COLO668 (cell line): ENCODE results near the gene TBX2.

Source experiments
- DNase-seq: peaks from one replicate; lab custom pipeline; 2025; ENCODE audit not compliant: unreplicated experiment; lab: John Stamatoyannopoulos, UW

TBX2 gene

GRCh38 chr17:61452301-61453290 is 53.0 kb downstream of the TBX2 start, which contains the start of gene TBX4:
Gene TBX4, plus strand, starts transcription at chr17:61452422. Its CDS starts 4,069 bp downstream, at chr17:61456491.
- no peak for DNase-seq

DNA sequence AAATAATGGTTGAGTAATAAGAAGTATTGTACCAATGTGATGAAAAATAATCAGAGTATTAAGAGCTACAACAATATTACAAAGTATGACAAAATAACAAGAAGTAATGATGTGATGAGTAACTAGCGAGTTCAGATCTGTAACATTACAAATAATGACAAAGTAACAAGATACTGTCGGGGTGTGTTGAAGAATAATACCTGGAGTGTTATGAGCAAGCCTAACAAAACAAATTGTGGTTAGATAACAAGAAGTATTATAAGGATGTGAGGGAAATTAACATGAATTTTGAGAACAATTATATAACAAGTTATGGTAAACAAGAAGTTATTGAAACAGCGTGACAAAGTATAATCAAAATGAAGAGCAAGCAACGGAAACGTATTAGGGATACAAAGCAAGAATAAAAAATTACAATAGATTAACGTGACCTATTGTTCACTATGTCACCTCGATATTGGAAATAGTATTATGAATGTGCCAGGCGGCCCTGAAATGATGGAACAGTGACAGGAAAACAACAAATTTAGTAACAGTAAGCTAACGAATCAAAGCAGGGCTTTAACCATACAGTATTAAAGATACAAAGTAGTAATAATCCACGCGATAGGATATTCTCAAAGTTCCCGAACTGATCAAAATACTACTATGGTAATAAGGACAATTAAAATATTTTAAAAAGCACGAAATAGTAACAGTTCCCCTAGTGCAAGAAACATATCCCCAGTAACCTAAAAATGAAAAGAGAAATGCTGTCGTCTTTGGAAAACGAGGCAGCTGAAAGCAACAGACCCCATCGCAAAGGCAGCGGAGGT is 54.1 kb downstream of the TBX2 start:
- DNase-seq = no peak

DNA sequence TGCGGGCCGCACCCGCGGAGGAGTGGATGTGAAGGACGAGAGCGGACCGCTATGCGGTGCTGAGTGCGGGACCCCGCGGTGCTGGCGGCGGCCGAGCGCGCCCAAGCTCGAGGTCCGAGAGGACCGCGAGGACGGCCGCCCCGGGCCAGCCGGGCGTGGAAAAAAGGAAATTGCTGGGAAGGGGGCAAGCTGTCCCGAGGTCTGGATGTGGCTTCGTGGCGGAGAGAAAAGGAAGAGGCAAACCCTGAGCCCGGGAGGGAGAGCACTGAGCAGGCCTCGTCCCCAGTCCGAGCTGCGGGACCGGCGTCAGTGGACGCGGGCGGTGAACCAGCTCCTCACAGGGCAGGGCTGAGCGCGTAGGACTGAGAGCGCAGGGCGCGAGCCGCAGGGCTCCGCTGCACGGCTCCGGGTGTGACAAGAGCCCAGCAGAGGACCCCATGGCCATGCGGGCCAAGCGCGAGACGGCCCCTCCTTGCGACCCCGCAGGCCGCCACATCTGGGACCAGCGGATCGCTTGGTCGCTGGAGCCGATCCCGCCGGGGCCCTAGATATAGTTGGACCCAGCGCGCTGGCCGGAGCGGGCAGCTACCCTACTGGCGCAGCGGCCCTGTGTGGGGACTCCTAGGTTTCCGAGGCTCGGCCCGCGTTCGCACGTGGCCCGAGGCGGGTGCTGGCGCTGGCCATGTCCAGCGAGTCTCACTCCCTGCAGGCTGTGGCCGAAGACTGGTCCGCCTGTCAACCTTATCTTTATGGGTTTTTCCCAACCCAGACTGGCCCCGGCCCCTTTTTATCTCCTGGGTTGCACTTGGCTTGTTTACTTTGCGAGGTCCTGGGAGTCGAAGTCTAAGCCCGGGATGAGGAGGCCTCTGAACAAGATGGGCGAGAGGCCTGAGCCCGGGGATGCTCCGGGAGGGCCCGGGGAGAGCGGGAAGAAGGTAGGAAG is 55.0 kb downstream of the TBX2 start:
- no peak for DNase-seq

GRCh38 chr17:61455324-61456060 is 55.8 kb downstream of the TBX2 start:
- DNase-seq = no peak

DNA sequence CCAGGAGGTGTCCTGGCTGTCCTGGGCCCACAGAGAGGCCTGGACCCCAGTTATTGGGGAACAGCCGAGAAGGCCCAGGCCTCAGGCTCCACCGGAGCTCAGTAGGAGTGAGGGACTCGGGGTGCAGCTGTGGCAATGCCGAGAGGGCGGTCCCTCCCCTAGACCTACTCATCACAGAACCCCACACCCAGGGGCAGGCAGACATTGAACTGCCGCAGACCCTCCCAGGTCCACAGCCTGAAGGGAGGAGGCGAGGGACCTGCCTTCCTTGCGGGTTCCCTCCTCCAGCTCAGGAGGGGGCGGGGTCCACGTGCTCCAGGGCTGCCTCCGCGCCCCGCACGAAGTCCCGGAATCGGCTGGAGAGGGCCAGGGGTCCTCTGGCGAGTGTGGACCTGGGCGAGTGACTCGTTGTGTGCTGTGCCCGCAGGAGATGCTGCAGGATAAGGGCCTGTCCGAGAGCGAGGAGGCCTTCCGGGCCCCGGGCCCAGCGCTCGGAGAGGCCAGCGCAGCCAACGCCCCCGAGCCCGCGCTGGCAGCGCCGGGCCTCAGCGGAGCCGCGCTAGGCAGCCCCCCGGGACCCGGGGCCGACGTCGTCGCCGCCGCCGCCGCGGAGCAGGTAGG is 56.5 kb downstream of the TBX2 start:
- DNase-seq = no peak

DNA sequence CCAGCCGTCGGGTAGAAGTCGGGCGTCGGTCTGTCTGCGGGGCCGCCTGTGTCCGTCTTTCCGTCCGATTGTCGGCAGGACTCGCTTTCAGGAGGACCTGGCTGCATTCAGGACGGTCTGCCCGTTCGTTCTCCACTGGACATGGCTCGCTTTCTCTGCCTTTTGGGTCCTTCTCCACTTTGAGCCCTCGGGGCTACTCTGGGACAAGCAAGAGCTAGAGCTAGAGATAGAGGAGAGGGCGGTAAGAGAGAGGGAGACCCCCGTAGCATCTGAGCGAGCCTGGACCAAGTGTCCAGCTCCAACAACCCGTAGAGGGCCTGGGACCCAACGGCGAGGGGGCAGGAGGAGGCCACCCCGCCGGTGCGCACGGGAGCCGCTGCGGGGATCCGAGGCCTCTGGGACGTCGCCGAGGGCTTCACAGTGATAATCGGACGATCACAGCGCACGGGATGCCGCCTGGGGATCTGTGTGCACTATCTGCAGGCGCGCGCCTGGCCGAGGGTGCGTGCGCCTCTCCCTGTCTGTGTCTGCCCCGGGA is 57.1 kb downstream of the TBX2 start:
- DNase-seq = no peak

- DNase-seq = no peak
Measured at GRCh38 chr17:61457226-61457983, 57.8 kb downstream of the TBX2 start.

- no peak for DNase-seq
Measured at GRCh38 chr17:61458000-61458399, 58.4 kb downstream of the TBX2 start.

DNA sequence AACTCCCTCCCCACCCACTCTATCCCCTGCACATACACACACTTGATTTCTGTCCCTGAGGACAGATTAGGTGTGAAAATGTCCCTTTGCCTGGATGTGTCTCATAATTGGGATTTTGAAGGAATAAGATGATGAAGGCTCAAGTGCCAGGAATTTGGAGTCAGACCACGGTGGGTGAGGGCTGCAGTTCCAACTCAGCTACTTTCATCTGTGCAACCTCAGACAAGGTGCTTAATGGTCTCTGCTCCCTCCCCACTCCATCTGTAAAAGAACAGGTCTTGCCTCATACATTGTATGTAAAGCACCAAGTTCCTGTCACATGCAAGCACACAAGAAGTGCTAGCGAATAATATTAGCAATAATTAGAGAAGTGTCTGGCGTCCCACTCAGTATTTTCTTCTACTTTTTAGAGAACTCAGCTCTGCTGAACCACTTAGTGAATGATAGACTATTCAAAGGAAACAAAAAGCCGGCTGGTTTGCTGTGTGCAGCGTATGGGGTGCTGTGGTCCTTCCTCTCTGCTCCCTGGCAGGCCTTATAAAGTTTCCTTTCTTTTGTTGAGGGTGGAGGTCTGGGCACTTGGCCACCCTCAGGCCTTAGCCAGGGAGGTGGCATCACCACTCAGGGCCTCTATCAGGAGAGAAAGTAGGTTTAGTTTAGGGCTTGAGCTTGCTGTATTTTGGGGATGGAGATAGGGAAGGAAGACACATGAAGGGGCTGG is 58.9 kb downstream of the TBX2 start:
- no peak for DNase-seq
